ENCODE data around the gene CDH2.

Gene CDH2

GRCh38 chr18:28128659-28128980, 48.3 kb downstream of the CDH2 start:
- in situ Hi-C loops (cut with MboI; ENCODE audit: low sequenced_read_pairs): no loop called here

GRCh38 chr18:28127763-28128658, 48.9 kb downstream of the CDH2 start:
- in situ Hi-C loops (cut with MboI; ENCODE audit: low sequenced_read_pairs): no loop called here

GRCh38 chr18:28127228-28127627, 49.7 kb downstream of the CDH2 start:
- in situ Hi-C loops (cut with MboI; ENCODE audit: low sequenced_read_pairs): no loop called here

GRCh38 chr18:28126768-28127167, 50.2 kb downstream of the CDH2 start:
- in situ Hi-C loops (cut with MboI; ENCODE audit: low sequenced_read_pairs): no loop called here

GRCh38 chr18:28125051-28125450, 51.9 kb downstream of the CDH2 start:
- in situ Hi-C loops (cut with MboI; ENCODE audit: low sequenced_read_pairs): no loop called here

- in situ Hi-C loops (cut with MboI; ENCODE audit: low sequenced_read_pairs): no loop called here
Measured at GRCh38 chr18:28124131-28125029, 52.5 kb downstream of the CDH2 start.

GRCh38 chr18:28123401-28124030, 53.4 kb downstream of the CDH2 start:
- in situ Hi-C loops (cut with MboI; ENCODE audit: low sequenced_read_pairs): no loop called here

- in situ Hi-C loops (cut with MboI; ENCODE audit: low sequenced_read_pairs): no loop called here
Measured at GRCh38 chr18:28120828-28121515, 56.0 kb downstream of the CDH2 start.

GRCh38 chr18:28116461-28116860, 60.5 kb downstream of the CDH2 start:
- in situ Hi-C loops (cut with MboI; ENCODE audit: low sequenced_read_pairs): no loop called here

- in situ Hi-C loops (cut with MboI; ENCODE audit: low sequenced_read_pairs): no loop called here
Measured at GRCh38 chr18:28115149-28115550, 61.8 kb downstream of the CDH2 start.

GRCh38 chr18:28114472-28114871, 62.5 kb downstream of the CDH2 start:
- in situ Hi-C loops (cut with MboI; ENCODE audit: low sequenced_read_pairs): no loop called here

- in situ Hi-C loops (cut with MboI; ENCODE audit: low sequenced_read_pairs): no loop called here
Measured at GRCh38 chr18:28113271-28114029, 63.5 kb downstream of the CDH2 start.

GRCh38 chr18:28112056-28112470, 64.9 kb downstream of the CDH2 start:
- in situ Hi-C loops (cut with MboI; ENCODE audit: low sequenced_read_pairs): no loop called here

- in situ Hi-C loops (cut with MboI; ENCODE audit: low sequenced_read_pairs): no loop called here
Measured at GRCh38 chr18:28110924-28111323, 66.0 kb downstream of the CDH2 start.

GRCh38 chr18:28109781-28110560, 67.0 kb downstream of the CDH2 start:
- in situ Hi-C loops (cut with MboI; ENCODE audit: low sequenced_read_pairs): no loop called here

GRCh38 chr18:28108814-28109213, 68.1 kb downstream of the CDH2 start:
- in situ Hi-C loops (cut with MboI; ENCODE audit: low sequenced_read_pairs): no loop called here

- in situ Hi-C loops (cut with MboI; ENCODE audit: low sequenced_read_pairs): no loop called here
Measured at GRCh38 chr18:28108254-28108653, 68.7 kb downstream of the CDH2 start.

GRCh38 chr18:28099237-28099636, 77.7 kb downstream of the CDH2 start:
- in situ Hi-C loops (cut with MboI; ENCODE audit: low sequenced_read_pairs): no loop called here

GRCh38 chr18:28095631-28096030, 81.3 kb downstream of the CDH2 start:
- in situ Hi-C loops (cut with MboI; ENCODE audit: low sequenced_read_pairs): no loop called here
